Body of pancreas (tissue), 4 donors: ENCODE results near the gene NHSL1.

Experiments
- CTCF ChIP-seq, 7 experiments: fragments of 450-650 bp in 4 of 7; fragments of 200-600 bp in 3 of 7; sonication (generic) in 3 of 7; IDR thresholded peaks; one replicate each; pipeline ENCODE4 v1.5.1; 2016 to 2019; ENCODE audit warnings: antibody characterized with exemption in 7 of 7
- POLR2A ChIP-seq, 3 donors: fragments of 450-650 bp; IDR thresholded peaks; one replicate each; pipeline ENCODE4 v1.6.1; 2016; ENCODE audit warnings: antibody characterized with exemption in 3 of 3, mild to moderate bottlenecking in 2 of 3

GRCh38 chr6:138464085-138464484, 35.2 kb downstream of the NHSL1 start:
- TF ChIP-seq CTCF (IDR thresholded peaks at IDR 0.05) (no peak), POLR2A (IDR thresholded peaks at IDR 0.05) (no peak)
